ENCODE measurements around the gene LONP2.

Gene LONP2
- 143 to 211 (median 144) reads per million in 4 experiments for total RNA-seq

DNA sequence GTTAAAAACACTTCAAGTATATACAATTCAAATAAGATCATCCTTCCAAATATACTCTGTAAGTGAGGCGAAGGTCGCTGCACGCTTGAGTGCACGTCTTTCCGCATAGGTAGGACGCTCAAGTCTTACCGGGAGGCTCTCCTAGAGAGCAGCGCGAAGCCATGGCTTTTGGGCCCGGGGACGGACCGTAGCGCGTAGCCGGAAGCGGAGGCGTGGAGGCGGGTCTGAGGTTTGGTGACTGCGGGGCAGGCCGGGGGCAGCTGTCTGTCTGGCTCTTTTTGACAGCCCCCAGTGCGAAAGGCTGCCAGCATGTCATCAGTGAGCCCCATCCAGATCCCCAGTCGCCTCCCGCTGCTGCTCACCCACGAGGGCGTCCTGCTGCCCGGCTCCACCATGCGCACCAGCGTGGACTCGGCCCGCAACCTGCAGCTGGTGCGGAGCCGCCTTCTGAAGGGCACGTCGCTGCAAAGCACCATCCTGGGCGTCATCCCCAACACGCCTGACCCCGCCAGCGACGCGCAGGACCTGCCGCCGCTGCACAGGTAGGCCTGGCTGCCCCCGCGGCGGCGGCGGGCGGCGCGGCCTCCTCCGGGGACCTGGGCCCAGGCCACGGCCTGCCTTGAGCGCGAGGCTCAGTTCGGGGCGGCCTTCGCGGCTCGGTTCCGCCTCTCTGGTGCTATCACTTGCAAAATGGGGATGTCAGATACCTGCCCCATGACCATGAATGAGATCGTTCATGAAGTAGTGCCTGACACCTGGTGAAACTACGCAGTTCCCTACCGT is at the start of gene LONP2:
Gene LONP2, plus strand, starts transcription at position 221 of the 783 bp plus-strand sequence. Its CDS starts 89 bp downstream, at position 310.
- peak; percentile 76 for DNase-seq

DNA sequence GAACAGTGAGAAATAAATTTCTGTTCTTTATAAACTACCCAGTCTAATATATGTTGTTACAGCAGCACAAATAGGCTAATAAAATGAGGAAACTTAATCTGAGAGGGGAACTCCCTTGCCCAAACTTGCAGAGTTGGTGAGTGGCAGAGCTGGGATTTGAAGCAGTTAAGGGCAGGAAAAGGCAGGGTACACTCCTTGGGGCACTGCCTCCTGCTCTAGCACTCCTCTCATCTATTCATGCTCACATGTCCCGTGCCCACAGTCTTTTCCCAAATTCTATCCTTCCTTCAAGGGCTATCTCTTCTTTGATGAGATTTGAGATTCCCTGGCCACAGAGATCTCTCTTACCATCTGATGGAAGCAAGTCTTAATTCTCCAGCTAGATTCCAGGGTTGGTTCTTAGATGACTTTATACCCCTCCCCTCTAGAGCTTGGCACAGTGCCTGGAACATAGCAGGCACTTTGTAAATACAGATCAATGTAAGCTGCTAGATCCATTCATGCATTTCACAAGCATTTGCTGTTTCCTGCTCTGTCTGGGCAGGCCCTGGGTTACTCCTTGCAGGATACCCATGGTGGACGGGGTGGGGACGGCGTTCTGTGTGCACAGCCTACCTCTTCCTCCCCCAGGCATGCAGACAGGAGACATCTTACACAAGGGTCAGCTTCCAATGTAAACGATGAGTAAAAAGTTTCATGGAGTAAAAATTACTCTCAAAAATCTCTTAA is 49.1 kb upstream of the LONP2 start:
- no peak for DNase-seq

GRCh38 chr16:48197294-48197693 is 46.8 kb upstream of the LONP2 start:
- no peak for DNase-seq

GRCh38 chr16:48201515-48202201 is 42.4 kb upstream of the LONP2 start:
- no peak for DNase-seq

DNA sequence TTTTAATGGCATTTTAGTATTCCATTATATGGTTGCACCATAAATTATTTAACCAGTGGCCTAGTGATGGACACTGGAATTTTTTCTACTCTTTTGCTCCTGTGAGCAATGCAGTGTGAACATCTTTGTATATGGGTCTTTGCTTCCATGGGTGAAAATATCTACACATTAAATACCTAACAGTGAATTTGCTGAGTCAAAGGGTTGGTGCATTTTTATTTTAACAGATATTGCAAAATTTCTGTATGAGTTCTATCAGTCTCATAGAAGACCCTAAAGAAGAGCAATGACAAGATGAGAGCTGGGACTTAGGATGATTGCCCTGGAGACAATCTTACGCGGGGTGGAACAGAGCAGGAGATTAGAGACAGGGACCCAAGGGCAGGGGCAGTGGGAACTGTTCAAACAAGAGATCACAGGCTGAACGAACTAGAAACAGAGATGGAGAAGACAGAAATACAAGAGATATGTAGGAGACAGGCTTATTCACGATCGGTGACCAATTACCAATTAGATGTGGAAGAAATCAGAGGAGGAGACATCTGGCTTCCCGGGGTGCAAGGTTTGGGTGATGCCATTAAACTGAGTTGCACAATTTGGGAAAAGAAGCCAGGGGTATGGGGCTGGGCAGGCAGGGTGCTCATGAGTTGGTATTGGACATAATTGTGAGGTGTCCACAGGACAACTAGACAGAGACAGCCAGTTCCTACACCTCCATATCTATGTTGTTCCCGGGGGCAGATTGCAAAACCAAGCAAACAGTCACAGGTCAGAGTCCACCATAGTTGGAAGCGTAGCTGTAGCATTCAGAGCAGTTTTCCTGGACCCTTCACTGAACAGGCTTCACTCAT is 39.9 kb upstream of the LONP2 start:
- DNase-seq: no peak

- no peak for DNase-seq
Observed at GRCh38 chr16:48204825-48205151, 39.3 kb upstream of the LONP2 start.

DNA sequence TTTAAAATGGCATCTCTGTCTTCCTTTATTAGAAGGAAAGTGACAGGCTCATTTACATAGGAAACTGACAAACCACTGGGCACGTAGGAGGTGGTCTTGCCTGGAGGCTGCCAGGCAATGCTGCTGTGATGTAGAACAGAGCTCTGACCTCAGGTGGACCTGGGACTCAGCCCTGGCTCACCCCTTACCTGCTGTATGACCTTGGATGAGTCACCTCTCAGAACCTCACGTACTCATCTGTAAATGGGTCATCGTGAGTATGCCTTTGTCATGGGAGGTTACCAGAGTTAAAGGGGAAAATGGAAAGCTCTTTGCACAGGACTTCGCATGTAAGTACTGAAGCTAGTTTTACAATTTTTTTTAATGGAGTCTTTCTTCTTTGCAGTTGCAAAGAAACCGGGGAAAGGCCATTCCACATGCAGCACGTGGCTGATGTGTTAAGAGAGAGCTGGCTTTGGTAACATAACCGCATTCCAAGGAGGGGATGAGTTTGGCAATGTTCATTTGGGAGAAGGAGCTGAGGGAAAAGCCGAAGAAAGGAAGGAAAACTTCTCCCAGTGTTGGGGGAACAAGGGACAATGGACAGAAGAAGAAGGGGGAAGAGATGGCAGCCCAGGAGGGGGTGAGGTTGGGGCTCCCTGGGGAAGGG is 37.4 kb upstream of the LONP2 start:
- no peak for DNase-seq

- DNase-seq: no peak
Observed at GRCh38 chr16:48210747-48211146, 33.4 kb upstream of the LONP2 start.

GRCh38 chr16:48212033-48212432 is 32.1 kb upstream of the LONP2 start:
- DNase-seq: no peak

GRCh38 chr16:48215738-48216137 is 28.4 kb upstream of the LONP2 start:
- no peak for DNase-seq

DNA sequence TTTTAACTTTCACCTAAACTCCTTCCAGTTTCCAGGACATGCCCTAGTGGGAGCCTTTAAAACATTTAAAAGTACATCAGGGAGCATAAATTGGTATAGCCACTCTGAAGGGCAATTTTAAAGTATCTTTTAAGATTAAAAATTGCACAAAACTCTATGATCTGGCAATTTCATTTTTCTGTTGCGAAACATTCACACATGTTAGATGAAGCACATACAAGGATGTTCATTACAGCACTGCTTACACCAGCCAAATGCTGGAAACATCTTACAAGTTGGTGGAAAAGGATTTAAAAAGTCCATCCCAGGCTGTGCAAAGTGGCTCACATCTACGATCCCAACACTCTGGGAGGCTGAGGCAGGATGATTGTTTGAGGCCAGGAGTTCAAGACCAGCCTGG is 26.4 kb upstream of the LONP2 start:
- DNase-seq: no peak

DNA sequence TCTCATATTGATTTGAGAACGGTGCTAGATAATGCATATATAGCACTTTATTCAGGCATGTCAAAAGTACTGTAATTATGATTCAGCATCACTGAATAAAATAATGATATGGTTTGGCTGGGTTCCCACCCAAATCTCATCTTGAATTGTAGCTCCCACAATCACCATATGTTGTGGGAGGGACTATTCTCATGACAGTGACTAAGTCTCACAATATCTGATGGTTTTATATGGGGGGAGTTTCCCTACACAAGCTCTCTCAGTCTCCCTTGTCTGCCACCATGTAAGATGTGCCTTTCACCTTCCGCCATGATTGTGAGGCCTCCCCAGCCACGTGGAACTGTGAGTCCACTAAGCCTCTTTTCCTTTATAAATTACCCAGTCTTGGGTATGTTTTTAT is 25.6 kb upstream of the LONP2 start:
- no peak for DNase-seq

GRCh38 chr16:48220891-48221290 is 23.2 kb upstream of the LONP2 start:
- DNase-seq: no peak

DNA sequence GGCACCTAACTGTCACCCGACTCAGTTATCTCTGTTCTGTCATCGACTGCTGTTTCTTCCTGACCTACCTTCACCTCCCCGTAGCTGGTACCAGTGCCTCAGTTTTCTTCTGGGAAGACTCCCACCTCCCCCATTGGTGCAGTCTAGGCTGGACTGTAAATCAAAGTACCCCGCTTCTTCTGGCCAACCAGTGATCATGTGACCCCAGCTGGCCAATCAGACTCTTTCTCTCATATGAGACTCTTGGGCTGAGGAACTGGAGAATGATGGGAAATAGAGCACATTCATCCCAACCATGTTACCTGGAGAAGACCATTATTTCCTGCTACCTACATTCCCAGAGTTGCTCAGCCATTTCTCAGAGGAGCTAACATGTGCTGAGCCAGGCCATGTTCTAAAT is 20.6 kb upstream of the LONP2 start:
- no peak for DNase-seq

DNA sequence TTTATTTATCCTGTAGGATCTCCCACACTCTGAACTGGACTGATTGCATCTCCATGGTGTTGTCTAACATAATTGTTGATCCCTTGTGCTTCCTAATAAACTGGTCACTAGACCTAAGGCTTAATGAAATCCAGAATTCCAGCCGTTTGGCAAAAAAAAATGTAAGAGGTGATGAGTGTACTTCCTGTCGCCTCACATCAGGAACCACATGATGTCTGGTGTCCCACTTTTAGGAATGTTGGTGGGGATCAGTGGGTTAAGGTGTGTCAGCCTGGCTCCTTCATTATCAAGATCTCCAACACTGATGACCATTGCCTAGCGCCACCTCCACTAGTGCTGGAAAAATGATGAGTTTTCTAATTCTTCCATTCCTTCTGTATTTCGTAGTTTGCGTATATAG is 18.6 kb upstream of the LONP2 start:
- DNase-seq: no peak

- DNase-seq: no peak
Observed at GRCh38 chr16:48231727-48232492, 12.2 kb upstream of the LONP2 start.

DNA sequence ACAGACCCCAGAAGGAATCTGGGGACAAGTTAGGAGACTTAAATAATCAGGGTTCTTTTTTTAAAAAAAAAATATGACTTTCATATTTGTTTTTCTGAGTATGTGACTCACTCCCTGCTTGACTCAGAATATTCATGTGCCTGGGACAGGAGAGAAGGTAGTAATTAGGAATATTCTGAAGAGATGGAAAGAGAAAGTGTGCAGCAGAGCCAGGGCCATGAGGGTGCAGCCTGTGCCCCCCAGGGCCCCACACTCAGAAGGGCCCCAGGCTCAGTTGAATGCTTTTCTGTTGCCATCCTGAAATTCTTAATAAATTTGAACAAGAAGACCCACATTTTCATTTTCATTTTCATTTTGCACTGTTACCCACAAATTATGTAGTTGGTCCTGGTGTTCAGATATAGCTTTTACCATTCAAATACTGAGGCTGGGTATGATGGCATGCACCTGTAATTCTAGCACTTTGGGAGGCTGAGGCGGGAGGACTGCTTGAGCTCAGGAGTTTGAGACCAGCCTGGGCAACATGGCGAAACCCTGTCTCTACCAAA is 11.5 kb upstream of the LONP2 start:
- DNase-seq: no peak

GRCh38 chr16:48234630-48235029 is 9.5 kb upstream of the LONP2 start:
- no peak for DNase-seq

DNA sequence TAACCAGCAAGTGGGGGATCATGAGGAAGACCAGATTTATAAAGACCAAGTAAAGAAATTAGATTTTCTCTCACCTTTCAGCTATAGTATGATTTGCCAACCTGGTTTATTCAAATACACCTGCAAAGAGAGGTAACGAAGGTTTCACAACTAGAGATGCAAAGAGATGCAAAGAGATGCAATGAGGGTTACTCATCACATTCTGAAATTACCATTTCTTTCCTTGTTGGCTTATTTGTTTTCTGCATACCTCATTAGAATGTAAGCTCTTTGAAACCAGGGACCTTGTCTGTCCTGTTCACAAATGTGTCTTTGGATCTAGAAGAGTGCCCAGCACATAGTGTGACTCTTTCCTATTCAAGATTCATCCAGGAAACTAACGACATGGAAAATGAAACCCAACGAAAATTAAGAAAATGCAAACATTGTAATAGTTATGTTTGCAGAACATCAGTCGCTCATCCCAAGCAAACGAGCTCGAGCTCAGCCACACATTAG is 9.0 kb upstream of the LONP2 start:
- DNase-seq: no peak

GRCh38 chr16:48235556-48236136 is 8.5 kb upstream of the LONP2 start:
- no peak for DNase-seq

- DNase-seq: no peak
Observed at GRCh38 chr16:48236286-48236685, 7.8 kb upstream of the LONP2 start.
